Stomach (tissue), 9 donors: Measurements from ENCODE around the gene HMCES. TPM values are rescaled to one million over a fixed set of nuclear protein-coding genes. Genes with fewer than 3 reads are reported as not detected.
A peak's percentile ranks its signal among the peaks of the same experiment; 100 is the strongest.

Experiments used
- DNase-seq, 2 donors: peaks; one replicate each; pipeline versions ENCODE4 v3.0.0 to v3.0.0-alpha.2; 2013 to 2019
- H3K27ac ChIP-seq, 5 donors: fragments of 200-600 bp in 4 of 5; sonication (generic) in 4 of 5; one replicate each; pipeline ENCODE4 v1.5.1; 2013 to 2019; ENCODE audit warnings: mild to moderate bottlenecking in 1 of 5, moderate library complexity in 1 of 5
- H3K27me3 ChIP-seq, 3 donors: fragments of 200-600 bp; sonication (generic); one replicate each; pipeline ENCODE4 v1.5.1; 2017 to 2019; ENCODE audit warnings: mixed run types in 1 of 3
- H3K36me3 ChIP-seq, 4 donors: fragments of 200-600 bp; sonication (generic); 1 replicate in 3 of 4; 2 replicates in 1 of 4; pipeline ENCODE4 v1.5.1; 2016 to 2019
- H3K4me1 ChIP-seq, 4 donors: fragments of 200-600 bp; sonication (generic); one replicate each; pipeline ENCODE4 v1.5.1; 2016 to 2019
- H3K4me3 ChIP-seq, 4 donors: fragments of 200-600 bp; sonication (generic) in 3 of 4; one replicate each; pipeline ENCODE4 v1.5.1; 2016 to 2019; ENCODE audit warnings: mild to moderate bottlenecking in 1 of 4
- H3K9me3 ChIP-seq, 4 donors: fragments of 200-600 bp; sonication (generic); one replicate each; pipeline ENCODE4 v1.5.1; 2016 to 2019
- CTCF ChIP-seq, 7 experiments: fragments of 450-650 bp in 4 of 7; fragments of 200-600 bp in 3 of 7; sonication (generic) in 3 of 7; IDR thresholded peaks; one replicate each; pipeline ENCODE4 v1.5.1; 2016 to 2019; ENCODE audit warnings: antibody characterized with exemption in 7 of 7, control low read depth in 2 of 7, mild to moderate bottlenecking in 1 of 7
- EP300 ChIP-seq: sonication (generic); formaldehyde crosslinking; IDR thresholded peaks from one replicate; pipeline ENCODE4 v1.6.1; 2017; ENCODE audit warnings: antibody characterized with exemption
- POLR2A ChIP-seq, 4 donors: fragments of 450-650 bp; IDR thresholded peaks; one replicate each; pipeline ENCODE4 v1.6.1; 2016; ENCODE audit warnings: antibody characterized with exemption in 4 of 4, control low read depth in 2 of 4, mild to moderate bottlenecking in 1 of 4, moderate library complexity in 1 of 4
- POLR2AphosphoS5 ChIP-seq, 3 donors: sonication (generic); formaldehyde crosslinking; IDR thresholded peaks; one replicate each; pipeline ENCODE4 v1.6.1; 2016; ENCODE audit warnings: antibody characterized with exemption in 3 of 3
- WGBS, 5 donors: extraction: QIAGEN DNeasy Blood & Tissue Kit in 3 of 5; methylation state at CpG; one replicate each; pipeline versions ENCODE4 v1.1.5 to v1.1.7; 2013 to 2018; 5-methylcytosine and 5-hydroxymethylcytosine counted together
- intact Hi-C: fragments of 100-400 bp; cut with DNase I; formaldehyde crosslinking; loops from one replicate; pipeline ENCODE4 v1.15.1; 2023; ENCODE audit warnings: low total_unique reads
- polyA plus RNA-seq, 3 donors: library from polyadenylated mRNA; stranded (reverse); fragments of 200-250 nt; gene quantifications; one replicate each; pipeline ENCODE4 v1.2.3, GENCODE V29; 2013
- total RNA-seq, 5 donors: library from RNA; depleted of rRNA; stranded (reverse); fragments of >200 nt; gene quantifications; one replicate each; pipeline versions ENCODE4 v1.1.0 to v1.2.3, GENCODE V29; 2014 to 2016
- donor health status: healthy with polysubstance abuse.
- donor health status: Bipolar disorder and iron deficiency.
- donor health status: healthy.

Gene HMCES
- total and polyA plus RNA-seq, 8 donors = 16.4 to 80.5 (median 24.6) TPM

GRCh38 chr3:129277829-129278271 lies 820 bp upstream of the HMCES start:
- Histone ChIP-seq H3K36me3 (peaks cover 44 to 51% (median 51%) of the 10 kb centered on the region in 4 donors), H3K27me3 (no peaks in the 10 kb centered on the region), H3K4me3 (peak overlapping the region; percentile 72 to 93 (median 88)), H3K9me3 (no peaks in the 10 kb centered on the region), H3K4me1 (peaks cover 14 to 49% (median 40%) of the 10 kb centered on the region in 4 donors), H3K27ac (peak overlapping the region; percentile 72 to 99 (median 98))
- intact Hi-C loops = no loop called here
- 69 to 79% (median 71%) methylated on average over 11 of the region's 11 CpGs for WGBS, 5 donors
- TF ChIP-seq POLR2AphosphoS5 (IDR thresholded peaks at IDR 0.05) (no peak), EP300 (no peak)
- DNase-seq = peak in 1 of 2 donors; percentile 45

GRCh38 chr3:129278966-129279906 lies 566 bp downstream of the HMCES start:
- TF ChIP-seq CTCF (IDR thresholded peaks at IDR 0.05) (no peak), POLR2AphosphoS5 (IDR thresholded peaks at IDR 0.05) (peak in 1 of 3 donors; percentile 1)
- DNase-seq = peak; percentile 38 to 79
- peak overlapping the region; percentile 72 to 93 (median 88) for H3K4me3 ChIP-seq
- no peaks in the 10 kb centered on the region for H3K27me3 ChIP-seq
- peak overlapping the region; percentile 72 to 99 (median 98) for H3K27ac ChIP-seq
- 1 to 3% (median 1%) methylated on average over 50 to 82 of the region's 82 CpGs for WGBS, 5 donors
- H3K36me3 ChIP-seq = peaks cover 30 to 37% (median 37%) of the 10 kb centered on the region in 4 donors
- H3K4me1 ChIP-seq = peaks cover 14 to 59% (median 46%) of the 10 kb centered on the region in 4 donors
- H3K9me3 ChIP-seq = no peaks in the 10 kb centered on the region
- intact Hi-C loops = no loop called here

GRCh38 chr3:129280183-129280582 lies 1.5 kb downstream of the HMCES start:
- Histone ChIP-seq H3K9me3 (no peaks in the 10 kb centered on the region), H3K27me3 (no peaks in the 10 kb centered on the region), H3K4me3 (peak overlapping the region; percentile 72 to 93 (median 88)), H3K27ac (peak overlapping the region in 4 of 5 donors; percentile 97 to 99 (median 98)), H3K4me1 (peaks cover 14 to 59% (median 46%) of the 10 kb centered on the region in 4 donors), H3K36me3 (peaks cover 20 to 35% (median 27%) of the 10 kb centered on the region in 4 donors)
- TF ChIP-seq EP300 (no peak), POLR2AphosphoS5 (IDR thresholded peaks at IDR 0.05) (no peak), CTCF (IDR thresholded peaks at IDR 0.05) (no peak), POLR2A (IDR thresholded peaks at IDR 0.05) (no peak)
- 72 to 90% (median 83%) methylated on average over 2 of the region's 2 CpGs for WGBS, 5 donors
- intact Hi-C loops = no loop called here
- DNase-seq = no peak

- H3K9me3 ChIP-seq = no peaks in the 10 kb centered on the region
- H3K27me3 ChIP-seq = no peaks in the 10 kb centered on the region
- WGBS, 5 donors = 71 to 78% (median 78%) methylated on average over 5 of the region's 5 CpGs
- peaks cover 5 to 20% (median 16%) of the 10 kb centered on the region in 4 donors for H3K36me3 ChIP-seq
- DNase-seq = no peak
- H3K4me1 ChIP-seq = peaks cover 14 to 59% (median 46%) of the 10 kb centered on the region in 4 donors
- H3K27ac ChIP-seq = peak overlapping the region in 1 of 5 donors; percentile 46
- H3K4me3 ChIP-seq = no peak overlapping the region
- intact Hi-C loops = no loop called here
- TF ChIP-seq CTCF (IDR thresholded peaks at IDR 0.05) (no peak), POLR2A (IDR thresholded peaks at IDR 0.05) (no peak)
These were observed 3.1 kb downstream of the HMCES start for GRCh38 chr3:129281726-129282125.
